Measurements from ENCODE around the gene USH2A. TPM values are rescaled to one million over a fixed set of nuclear protein-coding genes. Genes with fewer than 3 reads are reported as not detected.

The USH2A gene
- total and polyA plus RNA-seq, 8 donors, result 0.37 to 0.58 TPM; not detected in 6

DNA sequence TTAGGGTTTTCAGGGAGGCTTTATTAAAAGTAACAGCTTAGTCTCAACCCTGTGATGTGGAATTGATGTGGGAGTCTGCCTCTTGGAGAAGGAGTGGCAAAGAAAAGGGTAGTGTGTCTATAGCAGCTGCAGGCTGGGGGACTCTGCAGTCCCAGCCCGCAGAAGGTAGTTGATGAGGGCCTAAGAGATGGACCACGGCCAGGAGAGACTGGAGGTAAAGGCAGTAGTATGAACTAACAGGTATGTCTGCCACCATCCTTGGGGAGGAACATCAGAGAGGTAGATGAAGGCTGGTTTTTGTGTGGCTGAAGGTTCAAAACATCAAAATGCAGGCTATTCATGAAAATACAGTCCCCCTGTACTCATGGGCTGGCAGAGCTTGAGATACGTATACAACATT lies 744.0 kb downstream of the USH2A start:
- H3K4me1 ChIP-seq, result no peaks in the 10 kb centered on the region

DNA sequence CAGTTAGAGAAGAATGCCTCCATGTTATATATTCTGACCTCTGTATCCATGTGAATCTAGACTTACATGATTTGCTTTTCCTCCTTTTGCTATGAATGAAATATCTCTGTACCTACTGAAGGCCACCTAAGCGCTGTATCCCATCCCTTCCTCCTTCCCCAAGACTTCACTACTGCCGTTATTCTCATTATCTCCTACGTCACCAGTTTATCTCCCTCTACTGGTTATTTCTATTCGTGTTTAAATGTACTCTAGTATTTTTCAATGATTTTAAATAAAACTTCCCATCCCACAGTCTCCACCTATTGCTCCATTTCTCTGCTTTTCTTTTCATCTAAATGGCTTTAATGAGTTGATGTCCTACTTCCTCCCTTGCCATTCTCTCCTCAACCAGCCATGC lies 746.1 kb downstream of the USH2A start:
- DNase-seq, result no peak
- intact Hi-C loops (cut with DNase I; ENCODE audit: low total_unique reads), result no loop called here
- Histone ChIP-seq H3K36me3 (no peaks in the 10 kb centered on the region), H3K4me3 (no peak overlapping the region), H3K4me1 (no peaks in the 10 kb centered on the region), H3K9me3 (no peaks in the 10 kb centered on the region), H3K27ac (no peak overlapping the region), H3K27me3 (peaks cover 0 to 3% (median 0%) of the 10 kb centered on the region in 3 donors)
- whole genome bisulfite sequencing, 5 donors, result 68 to 74% (median 71%) methylated on average over 4 of the region's 4 CpGs
- TF ChIP-seq EP300 (IDR thresholded peaks at IDR 0.05), result no peak
- TF ChIP-seq POLR2A (IDR thresholded peaks at IDR 0.05), result no peak
- no peak for TF ChIP-seq POLR2AphosphoS5 (IDR thresholded peaks at IDR 0.05)
- no peak for TF ChIP-seq CTCF (IDR thresholded peaks at IDR 0.05)

More for the DNA sequence above, 744.0 kb downstream of the USH2A start:
- Histone ChIP-seq H3K9me3 (no peaks in the 10 kb centered on the region), H3K27ac (no peak overlapping the region), H3K4me3 (no peak overlapping the region), H3K36me3 (no peaks in the 10 kb centered on the region), H3K27me3 (peaks cover 0 to 3% (median 0%) of the 10 kb centered on the region in 3 donors)
- DNase-seq, result no peak
- no peak for TF ChIP-seq CTCF (IDR thresholded peaks at IDR 0.05)
- TF ChIP-seq POLR2A (IDR thresholded peaks at IDR 0.05), result no peak
- no peak for TF ChIP-seq EP300 (IDR thresholded peaks at IDR 0.05)
- no peak for TF ChIP-seq POLR2AphosphoS5 (IDR thresholded peaks at IDR 0.05)
- intact Hi-C loops (cut with DNase I; ENCODE audit: low total_unique reads), result no loop called here
- 81 to 86% (median 84%) methylated on average over 3 of the region's 3 CpGs for WGBS, 5 donors

DNA sequence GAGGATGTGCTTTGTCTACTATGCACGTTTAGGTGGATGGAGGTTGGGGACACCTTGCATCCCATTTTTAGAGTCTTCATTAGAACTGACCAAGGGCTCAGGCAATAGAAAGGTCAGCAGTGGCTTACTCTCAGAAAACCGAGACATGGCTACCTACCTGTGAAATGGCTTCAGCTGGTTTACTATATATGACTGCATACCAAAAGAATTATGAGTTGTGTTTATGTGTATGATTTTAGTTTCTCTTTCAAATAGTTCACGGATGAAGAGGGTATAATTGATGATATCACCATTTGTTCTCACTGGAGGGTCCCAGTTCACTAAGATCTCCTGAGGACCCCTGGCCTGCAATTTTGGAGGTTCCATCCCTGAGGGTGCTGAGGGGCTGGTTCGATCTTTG lies 749.3 kb downstream of the USH2A start:
- H3K4me3 ChIP-seq, result no peak overlapping the region
- no peak for DNase-seq
- intact Hi-C loops (cut with DNase I; ENCODE audit: low total_unique reads), result no loop called here
- WGBS, 5 donors, result 79 to 87% (median 84%) methylated on average over 4 of the region's 4 CpGs
- no peaks in the 10 kb centered on the region for H3K9me3 ChIP-seq
- no peaks in the 10 kb centered on the region for H3K4me1 ChIP-seq
- peaks cover 0 to 1% (median 0%) of the 10 kb centered on the region in 3 donors for H3K27me3 ChIP-seq
- no peaks in the 10 kb centered on the region for H3K36me3 ChIP-seq
- no peak overlapping the region for H3K27ac ChIP-seq
- TF ChIP-seq POLR2AphosphoS5 (IDR thresholded peaks at IDR 0.05) (no peak), POLR2A (IDR thresholded peaks at IDR 0.05) (no peak), EP300 (IDR thresholded peaks at IDR 0.05) (no peak), CTCF (IDR thresholded peaks at IDR 0.05) (no peak)

DNA sequence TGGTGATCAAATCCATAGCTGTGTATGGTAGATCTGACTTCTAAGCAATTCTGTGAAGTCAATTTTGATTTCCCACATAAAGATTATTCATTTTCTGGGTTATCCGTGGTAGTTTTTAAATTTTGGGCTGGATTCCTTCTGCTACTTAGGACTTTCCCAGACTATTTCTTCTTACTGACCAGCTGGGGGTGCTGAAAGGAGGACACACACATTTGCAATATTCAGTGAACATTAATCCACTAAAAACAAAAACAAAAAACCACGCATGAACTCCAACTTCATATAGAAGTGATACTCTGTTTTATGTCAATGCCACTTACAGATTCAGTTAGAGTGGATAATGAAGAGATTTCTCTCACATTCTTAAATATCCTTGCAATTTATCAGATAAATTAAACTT lies 750.8 kb downstream of the USH2A start:
- H3K36me3 ChIP-seq, result no peaks in the 10 kb centered on the region
- H3K27me3 ChIP-seq, result no peaks in the 10 kb centered on the region
- H3K27ac ChIP-seq, result no peak overlapping the region
- 66 to 75% (median 72%) methylated on average over 2 of the region's 2 CpGs for WGBS, 5 donors
- no peak for TF ChIP-seq POLR2AphosphoS5 (IDR thresholded peaks at IDR 0.05)
- no peak for TF ChIP-seq POLR2A (IDR thresholded peaks at IDR 0.05)
- no peak for TF ChIP-seq EP300 (IDR thresholded peaks at IDR 0.05)
- no peak for TF ChIP-seq CTCF (IDR thresholded peaks at IDR 0.05)
- no peaks in the 10 kb centered on the region for H3K4me1 ChIP-seq
- no peak for DNase-seq
- intact Hi-C loops (cut with DNase I; ENCODE audit: low total_unique reads), result no loop called here
- H3K4me3 ChIP-seq, result no peak overlapping the region
- no peaks in the 10 kb centered on the region for H3K9me3 ChIP-seq
